ENCODE data around the gene PRUNE1.

DNA sequence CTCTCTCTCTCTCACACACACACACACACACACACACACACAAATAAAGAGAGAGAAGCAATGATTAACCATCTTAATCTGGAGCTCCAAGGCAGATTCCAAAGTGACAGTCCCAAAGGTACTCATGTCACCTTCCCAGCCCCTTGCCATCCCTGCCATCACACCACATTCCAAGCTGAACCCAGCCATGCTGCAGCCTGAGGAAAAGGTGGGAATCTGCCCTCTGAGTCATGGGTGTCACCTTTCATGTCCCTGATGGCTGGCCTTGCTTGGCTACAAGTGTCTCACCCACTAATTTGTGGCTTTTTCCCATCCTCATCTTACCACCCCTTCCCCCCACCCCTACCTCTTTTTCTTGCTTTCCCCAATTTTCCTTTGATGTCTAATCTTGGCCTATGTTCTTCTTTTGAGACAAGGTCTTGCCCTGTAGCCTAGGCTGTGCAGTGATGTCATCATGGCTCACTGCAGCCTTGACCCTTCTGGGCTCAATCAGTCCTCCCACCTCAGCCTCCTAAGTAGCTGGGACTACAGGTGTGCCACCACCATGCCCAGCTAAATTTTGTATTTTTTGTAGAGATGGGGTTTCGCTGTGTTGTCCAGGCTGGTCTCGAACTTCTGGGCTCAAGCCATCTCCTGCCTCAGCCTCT, 22.9 kb upstream of the PRUNE1 start:
- TF ChIP-seq CTCF (IDR thresholded peaks at IDR 0.05) (no peak), POLR2A (IDR thresholded peaks at IDR 0.05) (no peak)

All from thyroid gland (tissue), 4 donors.